Measurements from ENCODE around the gene SYT6. TPM values are rescaled to one million over a fixed set of nuclear protein-coding genes. Genes with fewer than 3 reads are reported as not detected.
A peak's percentile ranks its signal among the peaks of the same experiment; 100 is the strongest.

The SYT6 gene
- total RNA-seq, 4 donors from 2014 or later, result 0.14 to 0.64 TPM; not detected in 2

DNA sequence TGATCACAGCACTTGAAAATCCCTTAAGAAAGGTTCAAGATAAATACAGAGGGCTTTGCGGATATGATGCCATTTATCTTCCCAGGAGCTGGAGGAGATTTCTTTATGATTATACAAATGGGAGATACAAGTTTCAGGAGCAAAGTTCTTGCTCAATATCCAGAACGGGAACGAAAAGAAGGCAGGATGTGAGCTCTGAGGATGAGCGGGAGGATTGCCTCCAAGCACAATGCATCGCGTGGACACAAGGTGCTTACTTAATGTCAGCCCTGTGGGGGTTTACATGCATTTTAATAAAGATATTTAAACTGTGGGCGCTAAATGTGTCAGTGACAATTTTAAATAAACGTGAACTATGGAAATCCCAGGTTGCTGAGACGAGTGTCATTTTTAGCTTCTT, 59.0 kb downstream of the SYT6 start:
- intact Hi-C loops (cut with DNase I; ENCODE audit: low total_unique reads), result no loop called here

DNA sequence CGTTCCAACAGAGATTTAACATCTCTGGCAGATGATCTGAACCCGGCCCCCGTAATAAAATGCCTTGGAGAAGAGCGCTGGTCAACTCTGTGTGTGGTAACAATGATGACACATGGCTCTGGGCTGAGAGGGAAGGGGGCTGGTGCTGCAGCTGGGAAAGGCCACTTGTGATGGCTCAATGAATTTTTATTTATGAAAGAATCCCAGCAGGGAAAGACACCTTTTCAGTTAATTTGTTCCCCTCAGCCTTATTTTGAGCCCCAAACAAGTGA, 59.4 kb downstream of the SYT6 start:
- TF ChIP-seq POLR2A (IDR thresholded peaks at IDR 0.05) (no peak), EP300 (IDR thresholded peaks at IDR 0.05; ENCODE audit: low read depth) (no peak), POLR2AphosphoS5 (IDR thresholded peaks at IDR 0.05) (no peak)
- TF ChIP-seq, protein P1, sequence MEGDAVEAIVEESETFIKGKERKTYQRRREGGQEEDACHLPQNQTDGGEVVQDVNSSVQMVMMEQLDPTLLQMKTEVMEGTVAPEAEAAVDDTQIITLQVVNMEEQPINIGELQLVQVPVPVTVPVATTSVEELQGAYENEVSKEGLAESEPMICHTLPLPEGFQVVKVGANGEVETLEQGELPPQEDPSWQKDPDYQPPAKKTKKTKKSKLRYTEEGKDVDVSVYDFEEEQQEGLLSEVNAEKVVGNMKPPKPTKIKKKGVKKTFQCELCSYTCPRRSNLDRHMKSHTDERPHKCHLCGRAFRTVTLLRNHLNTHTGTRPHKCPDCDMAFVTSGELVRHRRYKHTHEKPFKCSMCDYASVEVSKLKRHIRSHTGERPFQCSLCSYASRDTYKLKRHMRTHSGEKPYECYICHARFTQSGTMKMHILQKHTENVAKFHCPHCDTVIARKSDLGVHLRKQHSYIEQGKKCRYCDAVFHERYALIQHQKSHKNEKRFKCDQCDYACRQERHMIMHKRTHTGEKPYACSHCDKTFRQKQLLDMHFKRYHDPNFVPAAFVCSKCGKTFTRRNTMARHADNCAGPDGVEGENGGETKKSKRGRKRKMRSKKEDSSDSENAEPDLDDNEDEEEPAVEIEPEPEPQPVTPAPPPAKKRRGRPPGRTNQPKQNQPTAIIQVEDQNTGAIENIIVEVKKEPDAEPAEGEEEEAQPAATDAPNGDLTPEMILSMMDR (IDR thresholded peaks at IDR 0.05), result no peak
- in situ Hi-C loops (cut with MboI; ENCODE audit: low pct_ligation_motif_present in 1 of 4, low pct_unique_long_range_greater_than_20kb in 1 of 4, low sequenced_read_pairs in 3 of 4) (no loop called here), intact Hi-C loops (cut with DNase I; ENCODE audit: low total_unique reads) (no loop called here)
- no peaks in the 10 kb centered on the region for H3K36me3 ChIP-seq
- no peaks in the 10 kb centered on the region for H3K9me3 ChIP-seq
- no peaks in the 10 kb centered on the region for H3K27me3 ChIP-seq
- no peak for DNase-seq
- peaks cover 0 to 7% (median 4%) of the 10 kb centered on the region in 4 donors for H3K4me1 ChIP-seq
- no peak overlapping the region for H3K4me3 ChIP-seq
- WGBS, 2 donors (ENCODE audit: low coverage in 1 of 2), result 51 to 60% methylated on average over 2 to 4 of the region's 4 CpGs
- H3K27ac ChIP-seq, result peak overlapping the region in 2 of 4 donors; percentile 50 to 56

More for the DNA sequence above, 59.0 kb downstream of the SYT6 start:
- Histone ChIP-seq H3K27me3 (no peaks in the 10 kb centered on the region), H3K36me3 (no peaks in the 10 kb centered on the region), H3K4me1 (peaks cover 0 to 7% (median 4%) of the 10 kb centered on the region in 4 donors), H3K27ac (no peak overlapping the region), H3K9me3 (no peaks in the 10 kb centered on the region), H3K4me3 (no peak overlapping the region)
- in situ Hi-C loops (cut with MboI; ENCODE audit: low pct_ligation_motif_present in 1 of 4, low pct_unique_long_range_greater_than_20kb in 1 of 4, low sequenced_read_pairs in 3 of 4), result no loop called here
- no peak for DNase-seq
- 59 to 74% methylated on average over 8 to 9 of the region's 9 CpGs for WGBS, 2 donors (ENCODE audit: low coverage in 1 of 2)
- TF ChIP-seq EP300 (IDR thresholded peaks at IDR 0.05; ENCODE audit: low read depth) (no peak), POLR2A (IDR thresholded peaks at IDR 0.05) (no peak), POLR2AphosphoS5 (IDR thresholded peaks at IDR 0.05) (no peak)
- TF ChIP-seq, protein P1 (IDR thresholded peaks at IDR 0.05), result no peak

- Histone ChIP-seq H3K27me3 (no peaks in the 10 kb centered on the region), H3K36me3 (no peaks in the 10 kb centered on the region), H3K4me3 (no peak overlapping the region), H3K27ac (peak overlapping the region in 2 of 4 donors; percentile 50 to 56), H3K9me3 (no peaks in the 10 kb centered on the region), H3K4me1 (peaks cover 0 to 7% (median 4%) of the 10 kb centered on the region in 4 donors)
- intact Hi-C loops (cut with DNase I; ENCODE audit: low total_unique reads) (no loop called here), in situ Hi-C loops (cut with MboI; ENCODE audit: low pct_ligation_motif_present in 1 of 4, low pct_unique_long_range_greater_than_20kb in 1 of 4, low sequenced_read_pairs in 3 of 4) (no loop called here)
- TF ChIP-seq, protein P1 (IDR thresholded peaks at IDR 0.05), result peak in 3 of 5 experiments; percentile 12 to 26 (median 16)
- TF ChIP-seq EP300 (IDR thresholded peaks at IDR 0.05; ENCODE audit: low read depth), result no peak
- DNase-seq, result no peak
- WGBS, 2 donors (ENCODE audit: low coverage in 1 of 2), result 46 to 57% methylated on average over 3 to 4 of the region's 4 CpGs
Observed at GRCh38 chr1:114093624-114094362, 59.9 kb downstream of the SYT6 start.

GRCh38 chr1:114092186-114093062, 61.2 kb downstream of the SYT6 start:
- in situ Hi-C loops (cut with MboI; ENCODE audit: low pct_ligation_motif_present in 1 of 4, low pct_unique_long_range_greater_than_20kb in 1 of 4, low sequenced_read_pairs in 3 of 4), result no loop called here
- no peaks in the 10 kb centered on the region for H3K36me3 ChIP-seq
- WGBS, 2 donors (ENCODE audit: low coverage in 1 of 2), result 50 to 76% methylated on average over 2 to 3 of the region's 3 CpGs
- H3K9me3 ChIP-seq, result no peaks in the 10 kb centered on the region
- TF ChIP-seq EP300 (IDR thresholded peaks at IDR 0.05; ENCODE audit: low read depth) (no peak), POLR2AphosphoS5 (IDR thresholded peaks at IDR 0.05) (no peak), POLR2A (IDR thresholded peaks at IDR 0.05) (no peak)
- TF ChIP-seq, protein P1 (IDR thresholded peaks at IDR 0.05), result no peak
- H3K27me3 ChIP-seq, result no peaks in the 10 kb centered on the region
- DNase-seq, result no peak
- no peak overlapping the region for H3K4me3 ChIP-seq
- intact Hi-C loops (cut with DNase I; ENCODE audit: low total_unique reads), result no loop called here
- H3K27ac ChIP-seq, result no peak overlapping the region
- H3K4me1 ChIP-seq, result peaks cover 0 to 7% (median 4%) of the 10 kb centered on the region in 4 donors
